Posterior cingulate gyrus (tissue), 11 donors: ENCODE data around the gene RNF157.
A peak's percentile ranks its signal among the peaks of the same experiment; 100 is the strongest.
"Not testable (repeated sequence)": the region's sequence is repeated elsewhere in the genome, so short reads cannot be mapped to it uniquely, and the experiment has no call there.

Experiments
- DNase-seq, 10 donors: peaks; one replicate each; pipeline versions ENCODE4 v3.0.0 to v3.0.0-alpha.2; 2020 to 2021; ENCODE audit warnings: mixed read lengths in 3 of 10
- intact Hi-C: fragments of 100-400 bp; cut with DNase I; formaldehyde crosslinking; loops from one replicate; pipeline ENCODE4 v1.15.1; 2023

The RNF157 gene

DNA sequence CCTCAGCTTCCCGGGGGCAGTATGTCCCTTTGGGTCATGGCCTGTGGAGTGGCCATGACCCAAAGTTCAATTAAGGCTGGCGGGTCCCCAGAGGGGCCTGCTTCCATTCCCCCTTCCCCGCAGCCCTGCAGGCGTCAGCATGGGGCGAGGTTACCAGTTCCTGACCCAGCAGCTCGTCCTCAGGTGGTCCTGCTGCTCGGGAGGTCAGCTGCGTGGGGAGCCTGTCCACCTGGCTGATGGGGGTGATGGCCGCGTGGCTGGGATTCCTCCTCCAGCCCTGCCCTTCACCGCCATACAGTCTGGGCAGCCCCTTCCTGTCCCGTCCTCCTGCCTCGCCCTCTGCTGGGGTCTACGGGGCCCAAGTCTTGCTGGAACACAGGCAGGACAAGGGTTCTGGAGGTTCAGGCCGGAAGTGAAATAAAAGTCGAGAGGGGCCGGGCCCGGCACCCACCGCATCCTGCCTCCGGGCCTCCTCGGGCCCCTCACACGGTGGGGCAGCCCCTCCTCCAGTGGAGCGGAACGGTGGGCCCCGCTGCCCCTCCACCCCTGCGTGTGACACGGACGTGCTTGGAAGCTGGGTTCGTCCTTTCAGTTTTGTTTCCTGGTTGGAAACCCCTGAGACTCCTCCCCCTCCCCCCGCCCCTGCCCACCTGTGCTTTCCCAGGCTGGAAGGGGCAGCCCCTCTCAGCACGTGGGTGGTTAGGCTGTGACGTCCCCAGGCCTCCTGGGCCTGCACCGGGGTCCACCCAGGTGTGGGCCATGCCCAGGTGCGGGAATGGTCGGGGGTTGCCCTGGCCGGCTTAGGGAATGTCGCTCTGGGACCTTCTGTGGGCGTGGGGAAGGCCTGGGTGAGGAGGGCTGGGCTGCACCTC lies 31.6 kb upstream of the RNF157 start:
- intact Hi-C loops, result loop anchor here (10.0 kb wide), 1 partner anchor 257 kb away; no protein-coding TSS in a partner anchor
- DNase-seq, result no peak

- intact Hi-C loops, result loop anchor here (10.0 kb wide), 1 partner anchor 256 kb away; no protein-coding TSS in a partner anchor
- no peak for DNase-seq
These were observed 30.7 kb upstream of the RNF157 start for GRCh38 chr17:76270770-76271668.

DNA sequence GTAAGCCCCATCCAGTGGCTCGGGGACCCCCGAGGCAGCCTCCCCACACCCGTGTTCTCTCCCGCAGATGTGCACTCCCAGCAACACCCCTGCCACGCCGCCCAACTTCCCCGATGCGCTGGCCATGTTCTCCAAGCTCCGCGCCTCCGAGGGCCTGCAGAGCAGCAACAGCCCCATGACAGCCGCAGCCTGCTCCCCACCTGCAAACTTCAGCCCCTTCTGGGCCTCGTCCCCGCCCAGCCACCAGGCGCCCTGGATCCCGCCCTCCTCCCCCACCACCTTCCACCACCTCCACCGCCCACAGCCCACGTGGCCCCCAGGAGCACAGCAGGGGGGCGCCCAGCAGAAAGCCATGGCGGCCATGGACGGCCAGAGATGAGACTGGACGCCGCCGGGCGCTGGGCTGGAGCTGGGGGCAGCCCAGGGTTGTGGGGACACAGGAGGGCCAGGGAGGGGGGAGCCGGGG lies 29.9 kb upstream of the RNF157 start:
- intact Hi-C loops, result loop anchor here (10.0 kb wide), 1 partner anchor 255 kb away; no protein-coding TSS in a partner anchor
- peak in 1 of 10 donors; percentile 77 for DNase-seq

DNA sequence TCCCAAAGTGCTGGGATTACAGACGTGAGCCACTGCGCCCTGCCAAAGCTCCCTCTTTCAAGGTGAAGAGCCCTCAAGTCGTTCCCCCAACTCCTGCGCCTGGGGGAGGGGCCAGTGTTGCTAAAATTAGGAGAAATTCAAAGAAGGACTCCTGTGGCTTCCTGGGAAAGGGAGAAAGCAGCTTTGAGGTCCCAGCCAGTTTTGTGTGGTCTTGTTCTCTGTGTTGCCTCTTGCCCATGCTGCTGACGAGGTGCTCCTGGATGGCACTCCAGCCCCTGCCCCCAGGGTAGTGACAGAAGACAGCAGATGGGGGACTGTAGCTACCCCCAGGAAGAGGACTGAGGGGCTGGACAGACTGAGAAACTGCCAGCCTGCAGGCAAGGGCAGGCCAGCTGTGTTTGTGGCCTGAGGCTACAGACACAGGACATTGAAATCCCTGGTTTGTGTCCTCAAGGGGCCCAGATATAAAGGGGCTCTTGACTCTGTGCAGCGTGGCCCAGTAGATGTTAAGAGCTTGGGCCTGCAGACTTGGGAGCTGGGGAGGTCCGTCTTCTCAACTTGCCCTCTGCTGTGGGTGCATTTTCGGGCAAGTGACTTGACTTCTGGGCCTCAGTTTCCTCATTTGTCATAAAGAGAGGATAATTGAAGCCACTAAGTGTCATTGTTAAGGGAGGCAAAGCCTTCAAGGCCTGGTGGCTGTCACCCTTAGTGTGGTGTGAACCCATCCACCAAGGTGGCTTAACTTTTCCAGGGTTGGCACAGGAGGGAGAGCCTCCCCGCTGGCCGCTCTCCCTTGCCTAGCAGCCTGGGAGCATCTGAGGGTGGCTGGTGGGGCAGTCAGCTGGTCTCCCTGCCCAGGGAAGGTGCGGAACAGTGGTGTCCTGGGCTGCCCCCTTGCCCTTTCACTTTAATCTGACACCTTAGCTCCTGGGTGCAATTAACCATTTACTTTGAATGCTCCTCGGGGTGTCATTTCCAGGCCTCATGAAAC lies 29.0 kb upstream of the RNF157 start:
- peak in 1 of 10 donors; percentile 70 for DNase-seq
- intact Hi-C loops, result no loop called here

DNA sequence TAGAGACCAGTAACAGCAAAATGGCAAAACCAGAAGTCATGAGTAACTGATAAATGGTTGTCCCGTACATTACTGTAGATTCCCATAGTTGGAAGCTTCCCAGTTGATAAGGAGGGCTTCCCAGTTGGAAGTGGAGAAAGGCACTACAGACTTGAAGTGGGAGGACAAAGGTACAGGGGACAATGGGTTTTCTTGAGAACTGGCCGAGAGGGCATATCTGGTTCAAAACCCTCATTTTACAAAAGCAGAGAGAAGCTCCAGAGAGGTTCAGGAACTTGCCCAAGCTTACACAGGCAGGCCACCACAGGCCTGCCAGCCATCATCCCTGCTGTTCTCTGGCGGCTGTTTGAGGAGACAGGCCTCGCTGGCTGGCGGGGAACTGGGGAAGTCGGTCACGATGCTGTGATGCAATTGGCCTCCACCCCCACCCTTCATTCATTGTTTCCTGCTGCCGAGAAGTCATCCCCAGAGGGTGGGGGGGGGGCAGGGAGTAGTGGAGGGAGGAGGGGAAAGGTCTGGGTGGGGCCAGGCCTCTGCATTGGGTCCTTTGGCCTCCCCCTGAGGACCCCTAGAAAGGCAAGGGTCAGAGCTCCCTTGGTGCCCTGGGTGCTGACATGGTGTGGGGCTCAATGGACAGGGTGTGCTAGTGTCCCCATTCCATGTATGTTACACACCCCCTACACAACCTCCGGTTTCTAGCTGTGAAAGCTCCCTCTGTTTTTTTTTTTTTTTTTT lies 27.9 kb upstream of the RNF157 start:
- DNase-seq, result peak; percentile 58 to 95 (median 72)
- intact Hi-C loops, result no loop called here

DNA sequence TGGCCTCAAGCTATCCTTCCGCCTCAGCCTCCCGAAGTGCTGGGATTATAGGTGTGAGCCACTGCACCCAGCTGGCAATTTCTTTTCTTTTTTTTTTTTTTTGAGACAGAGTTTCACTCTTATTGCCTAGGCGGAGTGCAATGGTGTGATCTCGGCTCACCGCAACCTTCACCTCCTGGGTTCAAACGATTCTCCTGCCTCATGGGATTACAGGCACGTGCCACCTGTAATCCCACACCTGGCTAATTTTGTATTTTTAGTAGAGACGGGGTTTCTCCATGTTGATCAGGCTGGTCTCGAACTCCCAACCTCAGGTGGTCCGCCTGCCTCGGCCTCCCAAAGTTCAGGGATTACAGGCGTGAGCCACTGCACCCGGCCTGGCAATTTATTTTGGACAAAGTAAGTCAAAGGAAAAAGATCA lies 27.3 kb upstream of the RNF157 start:
- intact Hi-C loops, DNase-seq: not testable (repeated sequence)

- intact Hi-C loops, result no loop called here
- DNase-seq, result no peak
These were observed 26.8 kb upstream of the RNF157 start for GRCh38 chr17:76267051-76267576.

DNA sequence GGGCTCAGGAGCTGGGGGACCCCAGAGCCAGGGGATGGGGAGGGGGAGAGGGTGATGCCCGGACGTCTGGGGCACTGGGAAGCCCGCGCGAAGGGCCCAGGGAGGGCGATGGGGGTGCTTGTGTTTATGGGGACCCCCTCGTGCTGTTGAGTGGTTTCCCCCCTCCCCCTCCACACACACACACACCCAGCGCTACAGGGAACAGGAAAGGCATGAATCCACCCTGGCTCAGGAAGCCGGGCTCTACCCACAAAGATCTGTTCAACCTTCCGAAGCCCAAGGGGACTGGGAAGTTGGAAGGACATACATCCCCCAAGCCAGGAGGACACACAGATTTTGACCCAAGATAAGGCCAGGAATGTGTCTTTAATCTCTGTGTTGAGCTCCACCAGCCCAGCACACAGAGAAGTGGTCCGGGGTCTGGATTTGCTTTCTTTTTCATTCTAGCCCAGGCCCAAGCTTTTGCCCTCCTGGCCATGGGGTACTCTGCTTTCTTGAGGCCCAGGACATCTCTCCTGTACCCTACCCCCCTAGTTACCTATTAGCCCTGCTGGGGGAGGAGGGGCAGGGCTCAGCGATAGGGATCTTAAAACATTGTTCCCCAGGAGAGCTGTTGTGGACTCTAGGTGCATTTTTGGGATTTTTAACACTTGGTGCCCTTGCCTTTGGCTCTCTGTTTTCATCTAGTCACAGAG lies 26.1 kb upstream of the RNF157 start:
- peak in 1 of 10 donors; percentile 87 for DNase-seq
- intact Hi-C loops, result no loop called here

DNA sequence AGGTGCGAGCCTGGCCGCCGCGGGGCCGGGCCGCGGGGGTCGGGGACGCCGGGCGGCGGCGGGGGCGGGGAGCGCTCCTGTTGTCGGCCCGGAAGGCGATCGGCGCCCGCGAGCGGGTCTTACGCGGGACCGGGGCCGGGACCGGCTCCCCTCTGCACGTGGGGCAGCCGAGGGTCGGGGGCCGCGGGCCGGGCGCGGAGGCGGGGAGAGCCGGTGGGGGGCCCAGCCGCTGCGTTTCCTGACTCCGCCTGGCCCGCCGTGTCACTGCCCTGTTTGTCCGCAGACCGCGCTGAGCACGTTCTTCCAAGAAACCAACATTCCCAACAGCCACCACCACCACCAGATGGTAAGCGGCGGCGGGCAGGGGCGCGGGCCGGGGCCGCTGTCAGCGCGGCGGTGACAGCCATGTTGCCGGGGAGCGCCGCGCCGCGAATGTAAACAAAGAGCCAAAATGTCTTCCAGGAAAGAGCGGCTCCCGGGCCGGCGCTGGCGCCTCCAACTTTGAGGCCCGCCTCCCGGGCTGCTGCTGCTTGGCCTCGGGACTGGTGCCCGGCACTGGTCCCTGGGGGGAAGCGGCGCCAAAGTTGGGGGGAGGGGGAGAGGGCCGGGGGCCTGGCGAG lies 25.4 kb upstream of the RNF157 start:
- DNase-seq, result peak in 7 of 10 donors; percentile 39 to 91 (median 52)

DNA sequence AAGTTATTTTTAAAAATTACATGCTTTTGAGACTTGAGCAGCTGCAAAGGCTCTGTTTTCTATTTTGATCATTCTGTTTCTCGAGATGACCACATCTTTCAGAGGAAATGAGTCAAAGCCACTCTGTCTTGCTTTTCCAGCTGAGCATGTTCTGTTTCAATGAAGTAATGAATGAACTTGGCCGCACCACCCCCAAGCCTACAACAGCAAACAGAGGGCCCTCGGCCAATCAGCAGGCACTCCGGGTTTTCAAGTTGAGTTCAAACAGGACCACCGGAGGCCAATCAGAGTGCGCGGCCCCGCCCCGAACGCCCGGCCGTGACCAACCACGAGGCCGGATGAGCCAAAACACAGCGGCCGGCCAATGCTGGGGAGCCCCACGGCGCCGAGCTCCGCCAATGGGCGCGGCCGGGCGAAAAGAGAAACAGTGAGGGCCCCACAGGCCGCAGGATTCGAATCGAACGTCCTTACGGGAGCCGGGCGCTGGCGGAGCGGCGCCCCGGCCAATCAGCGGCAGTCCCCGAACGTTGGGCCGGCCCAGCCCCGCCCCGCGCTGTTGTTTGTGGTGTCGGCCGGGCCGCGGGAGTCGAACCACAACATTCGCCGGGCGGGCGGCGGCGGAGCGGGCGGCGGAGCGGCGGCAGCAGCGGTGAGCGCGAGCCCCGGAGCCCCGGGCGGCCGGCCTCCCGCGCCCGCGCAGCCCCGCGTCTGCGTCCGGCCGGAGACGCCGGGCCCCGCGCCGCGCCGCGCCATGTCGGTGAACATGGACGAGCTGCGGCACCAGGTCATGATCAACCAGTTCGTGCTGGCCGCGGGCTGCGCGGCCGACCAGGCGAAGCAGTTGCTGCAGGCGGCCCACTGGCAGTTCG lies 24.7 kb upstream of the RNF157 start, which contains the start of gene UBALD2:
UBALD2 (plus strand) TSS at position 594 of the 869 bp plus-strand sequence; CDS start at position 752, 158 bp downstream.
- intact Hi-C loops, result no loop called here

More for the DNA sequence above, 25.4 kb upstream of the RNF157 start:
- intact Hi-C loops, result no loop called here

DNA sequence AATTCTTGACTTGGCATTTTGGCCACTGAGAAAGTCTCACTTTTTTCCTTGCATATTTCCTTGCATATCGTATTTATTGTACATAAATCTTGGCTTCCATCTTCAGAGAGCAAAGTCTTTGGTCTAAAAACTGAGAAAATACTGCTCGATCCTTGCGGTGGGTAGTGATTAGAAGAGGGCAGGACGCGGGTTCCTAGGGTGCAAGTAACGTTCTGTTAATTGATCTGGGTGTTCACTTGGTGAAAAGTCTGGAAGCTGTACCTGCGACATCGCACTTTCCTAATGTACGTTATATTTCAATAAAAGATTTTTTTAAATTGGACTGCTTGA lies 24.1 kb upstream of the RNF157 start:
- DNase-seq, result no peak
- intact Hi-C loops, result no loop called here

More for the DNA sequence above, 24.7 kb upstream of the RNF157 start, which contains the start of gene UBALD2:
- DNase-seq, result peak; percentile 99 to 100 (median 100)

- intact Hi-C loops, result no loop called here
- DNase-seq, result no peak
These were observed 23.6 kb upstream of the RNF157 start for GRCh38 chr17:76263896-76264295.

DNA sequence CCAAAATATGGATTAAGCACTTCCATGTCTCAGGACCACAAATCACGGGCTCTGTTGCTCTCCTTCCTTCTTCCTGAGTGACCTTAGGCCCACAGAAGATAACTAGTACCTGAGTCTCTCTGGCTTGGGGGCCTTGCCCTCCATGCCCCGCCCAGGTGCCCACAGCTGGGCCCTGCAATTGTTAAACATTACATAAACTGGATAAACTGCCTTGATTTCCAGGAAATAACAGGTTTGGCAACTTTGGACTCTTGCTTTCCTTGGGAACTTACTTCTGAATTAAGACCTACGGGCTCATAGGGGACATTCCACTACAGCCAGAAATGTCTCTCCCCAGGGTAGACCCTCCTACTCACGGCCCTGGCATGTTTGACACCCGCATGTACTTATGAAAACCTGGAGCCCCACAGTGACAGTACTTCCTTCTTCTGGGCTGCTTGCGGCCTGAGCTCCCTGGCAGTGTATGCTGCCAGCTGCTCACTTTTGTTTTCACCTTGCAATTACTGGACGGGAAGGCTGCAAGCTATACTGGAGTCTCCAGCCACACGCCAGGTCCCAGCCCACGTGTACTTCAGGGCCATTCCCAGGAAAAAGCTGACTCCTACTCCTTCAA lies 22.5 kb upstream of the RNF157 start:
- DNase-seq, result peak in 1 of 10 donors; percentile 71
- intact Hi-C loops, result no loop called here

DNA sequence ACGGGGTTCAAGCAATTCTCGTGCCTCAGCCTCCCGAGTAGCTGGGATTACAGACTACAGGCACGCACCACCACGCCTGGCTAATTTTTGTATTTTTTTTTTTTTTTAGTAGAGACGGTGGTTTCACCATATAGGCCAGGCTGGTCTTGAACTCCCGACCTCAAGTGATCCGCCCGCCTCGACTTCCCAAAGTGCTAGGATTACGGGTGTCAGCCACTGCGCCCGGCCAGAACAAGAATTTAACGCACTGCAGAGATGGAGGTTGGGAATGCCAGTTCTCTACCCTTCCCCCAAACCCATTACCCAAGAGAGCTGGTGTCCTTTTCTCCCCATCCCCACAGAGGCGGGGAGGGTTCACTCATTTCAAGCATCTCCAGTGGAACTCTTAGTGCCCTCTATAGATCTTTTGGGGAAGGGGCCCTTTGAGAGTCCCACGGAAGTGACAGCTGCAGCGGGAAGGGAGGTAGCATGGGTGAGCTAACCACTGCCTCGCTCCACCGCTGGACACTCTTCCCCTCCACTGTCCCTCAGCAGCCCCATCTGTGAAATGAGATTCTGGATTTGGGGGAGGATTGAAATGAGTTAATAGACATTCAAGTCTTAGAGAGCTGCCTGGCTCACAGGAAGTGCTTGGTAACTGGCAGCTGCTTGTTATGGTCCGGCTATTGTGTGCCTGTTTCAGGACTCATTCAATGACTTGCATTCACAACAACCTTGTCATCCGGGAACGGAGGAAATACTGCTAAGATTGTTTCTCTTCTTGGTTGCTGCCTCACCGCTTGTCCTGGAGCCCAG lies 21.3 kb upstream of the RNF157 start:
- DNase-seq, result peak in 3 of 10 donors; percentile 46 to 62 (median 52)

DNA sequence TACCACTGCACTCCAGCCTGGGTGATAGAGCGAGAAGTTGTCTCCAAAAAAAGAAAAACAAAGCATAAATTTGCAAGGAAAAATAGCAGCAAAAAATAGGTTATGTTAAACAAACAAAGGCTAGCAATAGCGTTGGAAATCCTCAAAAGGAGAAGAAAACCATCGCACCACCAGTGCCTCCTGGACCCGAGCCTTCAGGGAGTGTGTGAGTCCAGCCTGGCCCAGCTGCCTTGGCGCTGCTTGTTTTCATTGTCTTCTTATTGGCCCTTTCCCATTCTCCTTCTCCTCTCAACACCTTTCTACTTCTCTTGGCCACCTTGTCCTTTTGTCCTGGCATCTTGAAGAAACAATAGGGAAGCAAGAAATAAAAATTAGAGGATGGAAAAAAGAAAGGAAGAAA lies 20.4 kb upstream of the RNF157 start:
- DNase-seq, result peak in 3 of 10 donors; percentile 16 to 40 (median 29)
- intact Hi-C loops, result no loop called here

More for the DNA sequence above, 21.3 kb upstream of the RNF157 start:
- intact Hi-C loops, result no loop called here
